Measurements from ENCODE around the gene SSNA1.

SSNA1 gene

GRCh38 chr9:137188490-137189296, at the start of gene SSNA1, which contains the start of gene ANAPC2:
Gene SSNA1 (plus strand): TSS chr9:137188676. CDS start chr9:137188727, 51 bp downstream.
Gene ANAPC2 (minus strand): TSS chr9:137188560. CDS start chr9:137188532, 28 bp downstream.
- DNase-seq, result peak; percentile 89

GRCh38 chr9:137138722-137139467, 49.6 kb upstream of the SSNA1 start, which contains the start of gene GRIN1:
Gene GRIN1 (plus strand): TSS chr9:137139154. CDS start chr9:137139487, 333 bp downstream.
- DNase-seq, result peak; percentile 59

- peak; percentile 35 for DNase-seq
Observed at GRCh38 chr9:137139468-137140150, 48.9 kb upstream of the SSNA1 start.

GRCh38 chr9:137140151-137141012, 48.1 kb upstream of the SSNA1 start:
- no peak for DNase-seq

GRCh38 chr9:137141050-137141810, 47.2 kb upstream of the SSNA1 start:
- no peak for DNase-seq

GRCh38 chr9:137141976-137142936, 46.2 kb upstream of the SSNA1 start:
- no peak for DNase-seq

GRCh38 chr9:137143459-137143858, 45.0 kb upstream of the SSNA1 start:
- no peak for DNase-seq

- DNase-seq, result no peak
Observed at GRCh38 chr9:137145731-137146526, 42.5 kb upstream of the SSNA1 start.

- DNase-seq, result no peak
Observed at GRCh38 chr9:137146527-137146918, 42.0 kb upstream of the SSNA1 start.

GRCh38 chr9:137147091-137147792, 41.2 kb upstream of the SSNA1 start:
- no peak for DNase-seq

GRCh38 chr9:137147793-137148160, 40.7 kb upstream of the SSNA1 start:
- DNase-seq, result no peak

- DNase-seq, result no peak
Observed at GRCh38 chr9:137148242-137148641, 40.2 kb upstream of the SSNA1 start.

GRCh38 chr9:137148661-137149060, 39.8 kb upstream of the SSNA1 start:
- DNase-seq, result no peak

GRCh38 chr9:137149363-137149762, 39.1 kb upstream of the SSNA1 start:
- no peak for DNase-seq

GRCh38 chr9:137149942-137150616, 38.4 kb upstream of the SSNA1 start:
- no peak for DNase-seq

GRCh38 chr9:137150617-137151457, 37.6 kb upstream of the SSNA1 start:
- DNase-seq, result peak; percentile 93

- no peak for DNase-seq
Observed at GRCh38 chr9:137152844-137153405, 35.6 kb upstream of the SSNA1 start.
